ENCODE measurements around the gene PROK1. TPM values are rescaled to one million over a fixed set of nuclear protein-coding genes. Genes with fewer than 3 reads are reported as not detected.

Gene PROK1
- total RNA-seq, 4 donors from 2014 or later: 0.34 to 1.9 (median 0.78) TPM; not detected in 1

DNA sequence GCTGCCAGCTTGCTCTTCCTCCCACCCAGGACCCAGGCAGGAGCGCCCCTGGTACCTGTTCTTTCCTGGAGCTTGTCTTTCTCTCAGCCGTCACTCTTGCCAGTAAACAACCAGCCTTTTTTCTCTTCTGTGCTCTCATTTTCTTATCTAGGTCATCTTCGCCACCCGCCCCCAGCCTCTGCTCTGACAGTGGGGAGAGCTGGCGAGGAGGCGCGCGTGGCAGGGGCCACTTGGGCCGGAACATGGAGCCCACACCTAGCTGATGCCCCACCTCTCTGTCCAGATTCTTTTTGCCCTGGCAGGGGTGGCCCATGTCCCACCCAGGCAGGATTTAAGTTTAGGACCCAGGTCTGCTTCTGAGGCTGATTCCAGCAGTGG is 32.3 kb downstream of the PROK1 start:
- no peak overlapping the region for H3K4me3 ChIP-seq (ENCODE audit: low read depth, poor library complexity, severe bottlenecking)
- no peak for DNase-seq (ENCODE audit: low spot score in 2 of 2)
- TF ChIP-seq POLR2A (IDR thresholded peaks at IDR 0.05): no peak
- TF ChIP-seq, protein P1, sequence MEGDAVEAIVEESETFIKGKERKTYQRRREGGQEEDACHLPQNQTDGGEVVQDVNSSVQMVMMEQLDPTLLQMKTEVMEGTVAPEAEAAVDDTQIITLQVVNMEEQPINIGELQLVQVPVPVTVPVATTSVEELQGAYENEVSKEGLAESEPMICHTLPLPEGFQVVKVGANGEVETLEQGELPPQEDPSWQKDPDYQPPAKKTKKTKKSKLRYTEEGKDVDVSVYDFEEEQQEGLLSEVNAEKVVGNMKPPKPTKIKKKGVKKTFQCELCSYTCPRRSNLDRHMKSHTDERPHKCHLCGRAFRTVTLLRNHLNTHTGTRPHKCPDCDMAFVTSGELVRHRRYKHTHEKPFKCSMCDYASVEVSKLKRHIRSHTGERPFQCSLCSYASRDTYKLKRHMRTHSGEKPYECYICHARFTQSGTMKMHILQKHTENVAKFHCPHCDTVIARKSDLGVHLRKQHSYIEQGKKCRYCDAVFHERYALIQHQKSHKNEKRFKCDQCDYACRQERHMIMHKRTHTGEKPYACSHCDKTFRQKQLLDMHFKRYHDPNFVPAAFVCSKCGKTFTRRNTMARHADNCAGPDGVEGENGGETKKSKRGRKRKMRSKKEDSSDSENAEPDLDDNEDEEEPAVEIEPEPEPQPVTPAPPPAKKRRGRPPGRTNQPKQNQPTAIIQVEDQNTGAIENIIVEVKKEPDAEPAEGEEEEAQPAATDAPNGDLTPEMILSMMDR (IDR thresholded peaks at IDR 0.05): no peak
- intact Hi-C loops (cut with DNase I; ENCODE audit: low total_unique reads): no loop called here
- WGBS, 2 donors: 63 to 79% methylated on average over 9 of the region's 9 CpGs

DNA sequence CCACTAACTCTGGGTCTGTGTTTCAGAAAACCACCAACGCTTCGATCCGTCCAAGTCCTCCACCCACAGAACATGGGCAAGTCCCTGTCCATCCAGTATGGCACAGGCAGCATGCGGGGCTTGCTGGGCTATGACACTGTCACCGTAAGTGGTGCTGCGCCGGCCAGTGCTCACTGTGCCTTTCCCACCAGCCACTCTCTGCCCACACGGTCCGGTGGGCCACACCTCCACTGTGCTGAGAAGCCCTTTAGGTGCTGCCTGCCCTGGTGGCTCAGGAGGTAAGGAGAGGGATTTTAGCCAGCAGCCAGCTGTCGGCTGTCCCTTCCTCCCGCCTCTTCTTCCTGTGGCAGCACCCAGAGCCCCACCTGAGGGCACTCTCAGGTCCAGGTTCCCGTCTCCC is 33.9 kb downstream of the PROK1 start:
- TF ChIP-seq, protein P1 (IDR thresholded peaks at IDR 0.05): no peak
- TF ChIP-seq POLR2A (IDR thresholded peaks at IDR 0.05): no peak
- DNase-seq (ENCODE audit: low spot score in 2 of 2): no peak
- intact Hi-C loops (cut with DNase I; ENCODE audit: low total_unique reads): no loop called here

DNA sequence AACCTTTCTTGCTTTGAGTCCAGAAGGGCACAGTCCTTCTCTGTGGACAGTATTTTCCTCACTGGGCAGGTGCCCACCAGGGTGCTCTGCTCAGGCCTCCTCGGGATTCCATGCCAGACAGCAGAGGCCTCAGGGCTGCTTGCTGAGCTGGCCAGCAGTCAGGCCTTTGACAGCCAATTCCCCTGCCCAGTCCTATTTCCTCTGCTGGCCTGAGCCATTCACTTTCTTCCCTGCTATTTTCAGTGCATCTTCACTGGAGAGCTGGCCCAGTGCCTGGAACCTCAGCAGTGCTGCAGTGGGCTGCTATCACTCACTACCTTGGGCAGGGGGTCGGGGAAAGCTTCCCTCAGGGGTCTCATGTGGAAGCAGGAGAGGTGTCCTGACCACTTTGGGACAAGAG is 34.8 kb downstream of the PROK1 start:
- intact Hi-C loops (cut with DNase I; ENCODE audit: low total_unique reads): no loop called here
- no peak for TF ChIP-seq POLR2A (IDR thresholded peaks at IDR 0.05)
- TF ChIP-seq, protein P1 (IDR thresholded peaks at IDR 0.05): no peak
- no peak overlapping the region for H3K4me3 ChIP-seq (ENCODE audit: low read depth, poor library complexity, severe bottlenecking)
- no peak for DNase-seq (ENCODE audit: low spot score in 2 of 2)
- 32 to 42% methylated on average over 2 of the region's 2 CpGs for WGBS, 2 donors

More for the DNA sequence above, 33.9 kb downstream of the PROK1 start:
- WGBS, 2 donors: 83 to 86% methylated on average over 10 to 12 of the region's 12 CpGs
- H3K4me3 ChIP-seq (ENCODE audit: low read depth, poor library complexity, severe bottlenecking): no peak overlapping the region

DNA sequence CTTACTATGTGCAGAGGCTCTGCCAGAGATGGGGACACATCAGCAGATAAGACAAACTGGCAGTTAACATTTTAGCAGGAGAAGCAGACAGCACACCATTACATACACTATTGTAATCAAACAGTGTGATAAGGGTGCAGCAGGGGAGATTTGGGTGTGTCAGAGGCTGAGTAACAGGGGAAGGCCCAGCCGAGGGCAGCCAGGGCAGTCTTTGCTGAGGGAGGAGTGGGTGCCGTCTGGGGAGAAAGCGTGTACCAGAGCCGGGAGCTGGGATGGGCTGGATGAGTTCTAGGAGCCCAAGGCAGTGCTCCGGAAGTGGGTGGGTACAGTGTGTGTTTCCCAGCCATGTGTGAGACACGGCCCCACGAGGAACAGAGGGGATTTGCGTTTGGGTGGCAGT is 36.8 kb downstream of the PROK1 start:
- intact Hi-C loops (cut with DNase I; ENCODE audit: low total_unique reads): no loop called here
- no peak for TF ChIP-seq POLR2A (IDR thresholded peaks at IDR 0.05)
- TF ChIP-seq, protein P1 (IDR thresholded peaks at IDR 0.05): no peak
- H3K4me3 ChIP-seq (ENCODE audit: low read depth, poor library complexity, severe bottlenecking): no peak overlapping the region
- no peak for DNase-seq (ENCODE audit: low spot score in 2 of 2)
- WGBS, 2 donors: 39 to 49% methylated on average over 8 of the region's 8 CpGs

DNA sequence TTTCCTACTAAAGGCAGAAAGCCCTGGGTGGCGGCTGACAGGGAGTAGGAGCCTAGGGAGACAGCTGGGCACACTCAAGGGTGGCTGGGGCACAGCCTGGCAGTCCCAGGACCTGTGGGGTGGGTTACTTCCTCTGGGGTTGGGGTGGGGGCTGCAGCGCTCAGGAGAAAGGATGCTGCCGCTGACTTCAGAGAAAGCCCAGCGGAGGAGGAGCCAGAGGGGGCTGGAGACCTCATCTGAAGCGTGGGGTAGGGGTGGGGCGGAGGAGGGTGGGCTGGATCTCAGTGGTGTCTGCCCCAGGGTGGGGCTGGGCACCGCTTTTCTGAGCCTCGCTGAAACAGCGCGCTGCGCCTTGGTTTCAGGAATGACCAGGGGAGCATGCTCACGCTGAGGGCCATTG is 37.2 kb downstream of the PROK1 start:
- TF ChIP-seq POLR2A (IDR thresholded peaks at IDR 0.05): no peak
- TF ChIP-seq, protein P1 (IDR thresholded peaks at IDR 0.05): no peak
- DNase-seq (ENCODE audit: low spot score in 2 of 2): no peak
- no peak overlapping the region for H3K4me3 ChIP-seq (ENCODE audit: low read depth, poor library complexity, severe bottlenecking)
- WGBS, 2 donors: 76 to 77% methylated on average over 12 of the region's 12 CpGs
- intact Hi-C loops (cut with DNase I; ENCODE audit: low total_unique reads): no loop called here

DNA sequence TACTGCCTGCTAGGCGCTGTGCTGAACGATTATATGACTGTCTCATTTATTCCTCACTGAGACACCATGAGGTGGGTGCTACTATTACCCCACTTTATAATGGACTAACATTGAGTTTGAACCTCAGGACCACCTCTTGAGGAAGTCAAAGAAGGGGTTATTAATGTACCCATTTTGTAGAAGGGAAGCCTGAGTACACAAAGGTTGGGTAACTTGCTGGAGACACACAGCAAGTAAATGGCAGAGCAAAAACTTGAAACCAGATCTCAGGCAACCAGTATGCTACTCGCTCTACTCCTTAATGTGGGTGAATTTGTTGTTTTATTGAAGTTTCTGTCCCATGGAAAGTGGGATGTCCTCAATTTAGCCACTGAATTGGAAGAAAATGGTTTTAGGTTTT is 37.9 kb downstream of the PROK1 start:
- no peak for DNase-seq (ENCODE audit: low spot score in 2 of 2)
- no peak overlapping the region for H3K4me3 ChIP-seq (ENCODE audit: low read depth, poor library complexity, severe bottlenecking)
- intact Hi-C loops (cut with DNase I; ENCODE audit: low total_unique reads): no loop called here
- WGBS, 2 donors: 64 to 66% methylated on average over 3 of the region's 3 CpGs
- no peak for TF ChIP-seq POLR2A (IDR thresholded peaks at IDR 0.05)
- TF ChIP-seq, protein P1 (IDR thresholded peaks at IDR 0.05): no peak
